HL-60 (cell line): Measurements from ENCODE around the gene BOD1L1.

Experiments
- CTCF ChIP-seq: IDR thresholded peaks from one replicate; pipeline ENCODE4 v1.5.1; 2011; ENCODE audit warnings: low read length, control low read depth, inconsistent platforms; ENCODE audit not compliant: insufficient read depth
- GABPA ChIP-seq: IDR thresholded peaks from 2 replicates; pipeline ENCODE4 v1.6.1; 2012; ENCODE audit warnings: low read depth
- POLR2AphosphoS5 ChIP-seq: IDR thresholded peaks from 2 replicates; pipeline ENCODE4 v1.6.1; 2012; ENCODE audit warnings: low read depth

- TF ChIP-seq CTCF (no peak), GABPA (no peak), POLR2AphosphoS5 (no peak)
These were observed 65.9 kb downstream of the BOD1L1 start for GRCh38 chr4:13561673-13562072.
